Thymus (tissue), 11 donors: ENCODE results near the gene TP53TG5. TPM values are rescaled to one million over a fixed set of nuclear protein-coding genes. Genes with fewer than 3 reads are reported as not detected.
"Not testable (repeated sequence)": the region's sequence is repeated elsewhere in the genome, so short reads cannot be mapped to it uniquely, and the experiment has no call there.

ENCODE experiments used
- DNase-seq, 9 donors: peaks; one replicate each; pipeline ENCODE4 v3.0.0-alpha.2; 2013; ENCODE audit warnings: low spot score in 9 of 9, low read depth in 6 of 9, missing footprints in 1 of 9
- H3K27ac ChIP-seq, 2 donors: one replicate each; pipeline ENCODE4 v1.5.1; 2013; ENCODE audit warnings: control low read depth in 1 of 2, low read depth in 1 of 2, low read length in 1 of 2, mild to moderate bottlenecking in 1 of 2, moderate library complexity in 1 of 2
- H3K27me3 ChIP-seq, 2 donors: one replicate each; pipeline ENCODE4 v1.5.1; 2013; ENCODE audit warnings: low read length in 1 of 2; ENCODE audit not compliant: control insufficient read depth in 2 of 2, insufficient read depth in 1 of 2
- H3K36me3 ChIP-seq, 2 donors: one replicate each; pipeline ENCODE4 v1.5.1; 2013; ENCODE audit warnings: low read length in 1 of 2, mild to moderate bottlenecking in 1 of 2, moderate library complexity in 1 of 2; ENCODE audit not compliant: control insufficient read depth in 2 of 2, insufficient read depth in 2 of 2
- H3K4me1 ChIP-seq, 2 donors: one replicate each; pipeline ENCODE4 v1.5.1; 2013; ENCODE audit warnings: low read length in 2 of 2; ENCODE audit not compliant: control insufficient read depth in 2 of 2, insufficient read depth in 2 of 2
- H3K4me3 ChIP-seq, 2 donors: one replicate each; pipeline ENCODE4 v1.5.1; 2013; ENCODE audit warnings: low read length in 2 of 2, control low read depth in 1 of 2, mild to moderate bottlenecking in 1 of 2
- H3K9me3 ChIP-seq, 2 donors: one replicate each; pipeline ENCODE4 v1.5.1; 2013; ENCODE audit warnings: low read length in 1 of 2, mild to moderate bottlenecking in 1 of 2; ENCODE audit not compliant: control insufficient read depth in 2 of 2, insufficient read depth in 1 of 2
- WGBS: extraction: QIAGEN DNeasy Blood & Tissue Kit; methylation state at CpG from one replicate; pipeline ENCODE4 v1.1.7; 2013; 5-methylcytosine and 5-hydroxymethylcytosine counted together
- polyA plus RNA-seq: library from polyadenylated mRNA; stranded (reverse); fragments of 200-250 nt; gene quantifications from one replicate; pipeline ENCODE4 v1.2.3, GENCODE V29; 2013
- total RNA-seq: library from RNA; stranded (reverse); fragments of 120-200 nt; gene quantifications from one replicate; pipeline ENCODE4 v1.2.4, GENCODE V29; 2013
- donor health status: healthy.

TP53TG5 gene
- total and polyA plus RNA-seq, 2 donors, result 0.24 to 0.27 TPM

DNA sequence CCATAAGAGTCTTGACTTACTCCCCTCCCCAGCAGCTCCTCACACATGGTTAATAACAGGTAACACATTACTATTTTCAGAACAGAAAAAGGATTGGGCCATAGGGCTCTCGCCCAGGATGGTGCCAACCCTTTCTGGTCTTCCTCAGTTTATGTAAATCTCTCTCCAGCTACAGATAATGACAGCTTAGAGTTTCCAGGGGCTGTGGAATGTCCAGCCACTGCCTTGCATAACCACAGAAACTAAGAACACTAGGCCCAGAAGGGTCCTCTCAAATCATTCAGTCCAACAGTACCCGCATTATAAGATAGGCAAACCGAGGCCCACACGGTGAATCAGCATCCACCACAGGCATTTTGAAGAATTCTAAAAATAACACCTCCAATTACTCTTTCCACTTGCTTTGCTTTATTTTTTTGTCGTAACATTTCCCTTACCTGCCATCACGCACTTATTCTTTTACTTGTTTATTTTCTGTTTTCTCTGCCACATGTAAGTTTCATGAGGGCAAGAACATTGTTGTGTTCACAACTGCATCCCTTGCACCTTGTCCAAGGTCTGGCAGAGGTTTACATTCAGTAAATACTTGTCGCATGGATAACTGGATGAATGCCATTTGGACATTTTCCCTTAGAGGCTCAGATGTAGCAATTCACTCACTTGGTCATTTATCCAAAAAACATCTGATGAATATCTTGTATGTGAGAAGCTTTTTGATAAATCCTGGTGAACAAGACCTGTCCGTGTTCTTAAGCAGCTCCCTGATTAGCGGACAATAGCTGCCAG lies 23.5 kb downstream of the TP53TG5 start:
- Histone ChIP-seq H3K4me1 (no peaks in the 10 kb centered on the region), H3K27me3 (peaks cover 4 to 10% of the 10 kb centered on the region in 2 donors), H3K36me3 (no peaks in the 10 kb centered on the region), H3K27ac (no peak overlapping the region), H3K4me3 (no peak overlapping the region), H3K9me3 (no peaks in the 10 kb centered on the region)
- no peak for DNase-seq
- WGBS, result 85% methylated on average over 9 of the region's 9 CpGs

DNA sequence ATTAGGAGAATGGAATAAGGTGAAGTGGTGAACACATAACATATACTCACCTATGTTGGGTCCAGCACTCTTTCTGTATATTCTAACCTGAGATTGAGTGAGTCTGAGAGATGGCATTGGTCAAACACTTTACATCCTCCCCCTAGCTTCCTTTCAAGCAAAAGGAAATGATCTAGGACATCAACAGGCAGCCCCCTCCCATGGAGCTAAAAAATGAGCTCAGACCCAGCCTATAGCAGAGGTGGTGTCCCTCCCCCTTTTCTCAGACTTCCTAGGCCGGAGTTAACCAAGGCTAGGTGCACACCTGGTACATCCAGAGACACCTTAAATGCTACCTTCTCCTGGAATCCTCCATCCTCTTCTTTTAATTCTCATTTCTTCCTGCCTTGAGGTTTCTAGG lies 24.4 kb downstream of the TP53TG5 start:
- DNase-seq, result no peak
- 91% methylated on average over 1 of the region's 1 CpG for WGBS
- no peak overlapping the region for H3K27ac ChIP-seq

DNA sequence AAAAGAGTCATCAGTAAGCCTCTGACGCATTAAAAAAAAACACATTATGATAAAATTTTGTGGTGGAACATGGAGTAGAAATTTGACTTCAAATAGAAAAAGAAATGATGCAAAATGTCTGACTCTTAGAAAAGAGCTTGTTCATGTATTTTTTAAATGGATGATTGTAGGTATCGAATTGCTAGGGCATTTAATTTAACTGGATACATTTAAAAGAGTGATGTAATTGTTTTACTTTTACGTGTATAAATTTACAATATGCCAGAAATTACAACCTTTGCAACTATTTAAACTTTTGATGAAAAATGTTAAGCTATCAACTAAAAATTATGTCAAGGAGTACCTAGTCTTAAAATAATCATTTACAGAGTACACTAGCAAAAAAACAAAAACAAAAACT lies 25.4 kb downstream of the TP53TG5 start:
- WGBS, result 95% methylated on average over 3 of the region's 3 CpGs
- no peaks in the 10 kb centered on the region for H3K9me3 ChIP-seq
- DNase-seq, result no peak
- peaks cover 18 to 27% of the 10 kb centered on the region in 2 donors for H3K27me3 ChIP-seq
- H3K4me1 ChIP-seq, result peaks cover 0 to 3% of the 10 kb centered on the region in 2 donors
- no peaks in the 10 kb centered on the region for H3K36me3 ChIP-seq
- H3K27ac ChIP-seq, result no peak overlapping the region
- H3K4me3 ChIP-seq, result no peak overlapping the region

More for the DNA sequence above, 24.4 kb downstream of the TP53TG5 start:
- no peaks in the 10 kb centered on the region for H3K36me3 ChIP-seq
- H3K27me3 ChIP-seq, result peaks cover 7 to 19% of the 10 kb centered on the region in 2 donors
- H3K4me3 ChIP-seq, result no peak overlapping the region
- no peaks in the 10 kb centered on the region for H3K4me1 ChIP-seq
- no peaks in the 10 kb centered on the region for H3K9me3 ChIP-seq

- not testable (repeated sequence) for H3K4me1 ChIP-seq, DNase-seq, H3K27ac ChIP-seq, H3K36me3 ChIP-seq, H3K9me3 ChIP-seq, H3K4me3 ChIP-seq
- 97% methylated on average over 10 of the region's 10 CpGs for WGBS
- H3K27me3 ChIP-seq, result peaks cover 24 to 45% of the 10 kb centered on the region in 2 donors
Observed at GRCh38 chr20:45350795-45351194, 27.3 kb downstream of the TP53TG5 start.

DNA sequence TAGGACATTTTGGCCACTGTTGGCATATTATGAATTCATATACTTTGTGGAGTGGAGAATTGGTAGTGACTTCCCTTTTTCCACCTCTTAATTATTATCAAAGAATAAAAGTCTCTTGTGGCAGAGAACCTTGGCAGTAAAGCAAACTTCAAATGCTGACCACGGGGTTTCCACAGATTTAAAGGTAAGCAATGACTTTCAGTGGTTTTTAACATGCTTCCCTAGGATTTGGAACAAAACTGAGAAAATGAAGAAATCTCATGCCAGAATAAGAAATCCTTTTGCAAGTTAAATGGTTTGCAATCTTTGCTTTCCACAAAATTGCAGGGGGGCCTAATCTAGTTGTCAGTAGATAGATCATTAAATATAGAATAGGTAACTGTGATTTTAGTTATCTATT lies 27.9 kb downstream of the TP53TG5 start:
- H3K4me1 ChIP-seq, result peaks cover 0 to 11% of the 10 kb centered on the region in 2 donors
- no peak for DNase-seq
- 20% methylated on average over 1 of the region's 1 CpG for WGBS
- no peaks in the 10 kb centered on the region for H3K36me3 ChIP-seq
- H3K27ac ChIP-seq, result no peak overlapping the region
- no peaks in the 10 kb centered on the region for H3K9me3 ChIP-seq
- no peak overlapping the region for H3K4me3 ChIP-seq
- H3K27me3 ChIP-seq, result peaks cover 24 to 49% of the 10 kb centered on the region in 2 donors

- H3K4me3 ChIP-seq, result peak within 1 kb of the TSS; percentile 40 to 49
- WGBS, result 5% methylated on average over 77 of the region's 77 CpGs
- H3K27ac ChIP-seq, result peak within 1 kb of the TSS in 1 of 2 donors; percentile 42
- H3K36me3 ChIP-seq, result no peaks in the 10 kb centered on the region
- peaks cover 24 to 49% of the 10 kb centered on the region in 2 donors for H3K27me3 ChIP-seq
- H3K9me3 ChIP-seq, result no peaks in the 10 kb centered on the region
- no peak for DNase-seq
- H3K4me1 ChIP-seq, result peaks cover 0 to 11% of the 10 kb centered on the region in 2 donors
Observed at GRCh38 chr20:45347936-45348778, 30.0 kb downstream of the TP53TG5 start, which contains the start of gene SDC4. Gene SDC4, minus strand, starts transcription at chr20:45348424. Its CDS starts 40 bp downstream, at chr20:45348384.

GRCh38 chr20:45347297-45347935 lies 30.7 kb downstream of the TP53TG5 start:
- H3K27ac ChIP-seq, result peak overlapping the region in 1 of 2 donors; percentile 42
- no peaks in the 10 kb centered on the region for H3K36me3 ChIP-seq
- peaks cover 24 to 49% of the 10 kb centered on the region in 2 donors for H3K27me3 ChIP-seq
- no peaks in the 10 kb centered on the region for H3K9me3 ChIP-seq
- DNase-seq, result no peak
- peak overlapping the region; percentile 40 to 49 for H3K4me3 ChIP-seq
- 47% methylated on average over 10 of the region's 10 CpGs for WGBS
- H3K4me1 ChIP-seq, result peaks cover 0 to 11% of the 10 kb centered on the region in 2 donors

DNA sequence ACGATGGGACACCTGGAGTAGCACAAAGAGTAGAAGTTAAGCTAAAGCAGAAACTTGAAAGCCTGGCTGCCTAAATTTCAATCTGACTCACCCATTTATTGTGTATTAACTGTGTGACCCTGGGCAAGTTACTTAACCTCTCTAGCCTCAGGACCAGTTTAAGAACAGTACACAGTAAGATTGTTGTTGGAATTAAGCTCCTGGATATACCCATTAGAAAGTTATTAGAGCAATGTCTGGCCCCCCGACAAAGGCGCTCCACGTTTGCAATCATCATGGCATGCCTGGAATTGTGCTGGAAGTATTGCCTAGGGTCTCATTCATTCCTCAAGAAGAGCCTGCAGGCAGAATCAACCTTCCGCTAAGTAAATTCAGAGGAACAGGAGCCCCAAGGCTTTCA lies 31.3 kb downstream of the TP53TG5 start:
- H3K9me3 ChIP-seq, result no peaks in the 10 kb centered on the region

More for the DNA sequence above, 31.3 kb downstream of the TP53TG5 start:
- Histone ChIP-seq H3K4me3 (no peak overlapping the region), H3K36me3 (no peaks in the 10 kb centered on the region), H3K27ac (no peak overlapping the region), H3K27me3 (peaks cover 24 to 52% of the 10 kb centered on the region in 2 donors), H3K4me1 (peaks cover 0 to 11% of the 10 kb centered on the region in 2 donors)
- WGBS, result 94% methylated on average over 5 of the region's 5 CpGs
- DNase-seq, result no peak
